ENCODE measurements around the gene TLX2. TPM values are rescaled to one million over a fixed set of nuclear protein-coding genes. Genes with fewer than 3 reads are reported as not detected.
A peak's percentile ranks its signal among the peaks of the same experiment; 100 is the strongest.

The TLX2 gene
- total and polyA plus RNA-seq, 2 of the 8 experiments (the other 6 are each of a cell fraction or from before 2014, with no cell fraction given), result 0.06 to 0.17 TPM

GRCh38 chr2:74533464-74533863 is 19.2 kb downstream of the TLX2 start:
- peaks cover 0 to 9% of the 10 kb centered on the region in 2 experiments; a peak in 2 of 4 replicates for H3K79me2 ChIP-seq (ENCODE audit: control insufficient read depth in 1 of 2, insufficient read depth in 2 of 2, low read length in 2 of 2)
- peaks cover 4 to 9% (median 6%) of the 10 kb centered on the region in 4 experiments; a peak in 6 of 7 replicates for H3K4me1 ChIP-seq (replicated peaks in 1 of 4; ENCODE audit: control insufficient read depth in 3 of 4, insufficient read depth in 4 of 4, low read length in 3 of 4)
- peaks cover 6 to 8% of the 10 kb centered on the region in 2 experiments for H4K20me1 ChIP-seq (replicated peaks in 1 of 2; ENCODE audit: control insufficient read depth in 1 of 2, insufficient read depth in 2 of 2, low read length in 2 of 2)
- peaks cover 2 to 17% (median 10%) of the 10 kb centered on the region in 4 experiments; a peak in 7 of 8 replicates for H3K36me3 ChIP-seq (ENCODE audit: control insufficient read depth in 2 of 4, insufficient read depth in 4 of 4, low read length in 3 of 4)
- H2BK15ac ChIP-seq (ENCODE audit: low read length), result no peak overlapping the region
- H2BK12ac ChIP-seq (ENCODE audit: low read depth, low read length), result no peak overlapping the region
- no peak for DNase-seq (ENCODE audit: low read depth in 1 of 2, low spot score in 2 of 2)
- no peak overlapping the region for H3K4me3 ChIP-seq (ENCODE audit: extremely low read depth in 1 of 4, insufficient read depth in 2 of 4, low read depth in 3 of 4, low read length in 4 of 4)
- no peak overlapping the region for H2BK120ac ChIP-seq (replicated peaks; ENCODE audit: low read depth, low read length)
- no peak overlapping the region for H3K14ac ChIP-seq (ENCODE audit: insufficient read length)
- peaks cover 5% of the 10 kb centered on the region for H3K79me1 ChIP-seq (ENCODE audit: low read depth, low read length)
- H3K9ac ChIP-seq (replicated peaks in 1 of 4; ENCODE audit: extremely low read depth in 1 of 4, low read depth in 3 of 4, low read length in 3 of 4), result no peak overlapping the region
- no peak overlapping the region for H3K27ac ChIP-seq (ENCODE audit: low read depth, low read length)
- no peak overlapping the region for H3K56ac ChIP-seq (replicated peaks; ENCODE audit: insufficient read length, low read depth, low read length)
- peaks cover 9% of the 10 kb centered on the region; the same call in 1 of the 2 replicates for H3K23me2 ChIP-seq (ENCODE audit: low read depth, low read length)
- FAIRE-seq, result no peak
- H4K8ac ChIP-seq (ENCODE audit: extremely low read depth, insufficient read depth, low read length), result no peak overlapping the region
- H3K4me2 ChIP-seq (ENCODE audit: insufficient read depth in 1 of 2, low read depth in 2 of 2, low read length in 2 of 2), result no peak overlapping the region
- peak in 1 of 2 experiments; percentile 47; a peak in 1 of 3 replicates for TF ChIP-seq POLR2A (IDR thresholded peaks at IDR 0.05; ENCODE audit: control extremely low read depth in 1 of 2, low read depth in 2 of 2, low read length in 2 of 2)
- TF ChIP-seq RBBP5 (IDR thresholded peaks at IDR 0.05; ENCODE audit: borderline replicate concordance, low read depth, low read length), result no peak
- no peak overlapping the region for H2BK20ac ChIP-seq (ENCODE audit: low read length)
- ChIA-PET CTCF (ENCODE audit: partially characterized antibody) (interaction anchor here (1.0 to 7.0 kb wide), 7 partner anchors 9 to 54 kb away, joined by 3 to 53 read pairs (median 4); no protein-coding TSS in a partner anchor), POLR2A (ENCODE audit: partially characterized antibody) (interaction anchor here (1.3 to 5.9 kb wide), 3 partner anchors 11 to 93 kb away, joined by 3 to 73 read pairs (median 39); partner anchors contain the start of gene LBX2)
- no peaks in the 10 kb centered on the region for H3K9me3 ChIP-seq (ENCODE audit: insufficient read depth in 2 of 2, low read depth in 1 of 2, low read length in 1 of 2)
- no peak overlapping the region for H2BK5ac ChIP-seq (ENCODE audit: low read depth, low read length)
- H4K91ac ChIP-seq (replicated peaks; ENCODE audit: insufficient read length, low read length), result no peak overlapping the region
- no peak overlapping the region for H4K5ac ChIP-seq (ENCODE audit: insufficient read length, low read depth, low read length)
- H3K23ac ChIP-seq (ENCODE audit: insufficient read length), result no peak overlapping the region
- no peak overlapping the region for H2AFZ ChIP-seq (ENCODE audit: low read length)
- H3K18ac ChIP-seq (ENCODE audit: extremely low read depth, low read length), result no peak overlapping the region
- no peaks in the 10 kb centered on the region; a peak in 1 of 7 replicates for H3K27me3 ChIP-seq (replicated peaks in 1 of 4; ENCODE audit: control insufficient read depth in 3 of 4, extremely low read depth in 1 of 4, insufficient read depth in 3 of 4, low read length in 3 of 4)
- H3K4ac ChIP-seq (replicated peaks; ENCODE audit: insufficient read length, low read depth, low read length), result no peak overlapping the region
- WGBS, 2 experiments (ENCODE audit: extremely low coverage in 1 of 2, insufficient coverage in 1 of 2, insufficient read length in 1 of 2, insufficient replicate concordance in 2 of 2, low coverage in 1 of 2, low lambda C conversion rate in 2 of 2, missing lambda C conversion rate in 1 of 2), result 82% methylated on average over 4 of the region's 4 CpGs; no CpG with 5 or more reads in 1 of the 2 experiments
- H2AK5ac ChIP-seq (ENCODE audit: low read depth, low read length), result no peak overlapping the region

Data from H1 (cell line).